Measurements from ENCODE around the gene PAX7. TPM values are rescaled to one million over a fixed set of nuclear protein-coding genes. Genes with fewer than 3 reads are reported as not detected.

PAX7 gene
- total and polyA plus RNA-seq, 2 donors (not counting 1 experiment from before 2014, with no cell fraction given) = not detected

DNA sequence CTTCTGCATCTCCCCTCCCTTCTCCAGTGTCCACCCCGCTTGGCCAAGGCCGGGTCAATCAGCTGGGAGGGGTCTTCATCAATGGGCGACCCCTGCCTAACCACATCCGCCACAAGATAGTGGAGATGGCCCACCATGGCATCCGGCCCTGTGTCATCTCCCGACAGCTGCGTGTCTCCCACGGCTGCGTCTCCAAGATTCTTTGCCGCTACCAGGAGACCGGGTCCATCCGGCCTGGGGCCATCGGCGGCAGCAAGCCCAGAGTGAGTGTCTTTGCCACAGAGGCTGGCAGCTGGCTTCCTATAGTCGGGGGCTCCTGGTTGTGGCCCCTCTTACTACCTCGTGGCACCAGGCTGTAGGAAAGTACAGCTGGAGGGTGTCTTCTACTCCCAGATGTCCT, 3.6 kb downstream of the PAX7 start:
- intact Hi-C loops (cut with micrococcal nuclease) = no loop called here
- Mint-ChIP-seq H3K27me3 (peaks cover 77% of the 10 kb centered on the region), H3K9me3 (ENCODE audit: insufficient read depth) (no peaks in the 10 kb centered on the region), H3K27ac (no peak overlapping the region), H3K4me3 (no peak overlapping the region), H3K4me1 (peaks cover 3% of the 10 kb centered on the region)
- Histone ChIP-seq H3K4me1 (ENCODE audit: control insufficient read depth in 2 of 2, insufficient read depth in 2 of 2, low read length in 2 of 2) (peaks cover 0 to 3% of the 10 kb centered on the region in 2 donors), H3K79me2 (ENCODE audit: control insufficient read depth, insufficient read depth, low read length) (no peaks in the 10 kb centered on the region), H4K20me1 (ENCODE audit: control insufficient read depth, insufficient read depth, low read length, poor library complexity, severe bottlenecking) (no peaks in the 10 kb centered on the region), H3K27me3 (replicated peaks in 1 of 4; ENCODE audit: control extremely low read depth in 1 of 4, control insufficient read depth in 3 of 4, insufficient read depth in 4 of 4, low read length in 3 of 4) (peaks cover 0 to 75% (median 45%) of the 10 kb centered on the region in 4 experiments), H3K9ac (ENCODE audit: low read length) (no peak overlapping the region), H3K4me2 (replicated peaks; ENCODE audit: low read depth, low read length, poor library complexity, severe bottlenecking) (no peak overlapping the region), H3K36me3 (replicated peaks in 1 of 2; ENCODE audit: control extremely low read depth in 1 of 2, control insufficient read depth in 1 of 2, extremely low read depth in 1 of 2, insufficient read depth in 2 of 2, low read length in 1 of 2) (no peaks in the 10 kb centered on the region), H3K4me3 (ENCODE audit: control extremely low read depth in 1 of 5, extremely low read depth in 1 of 5, insufficient read depth in 1 of 5, low read depth in 2 of 5, low read length in 4 of 5) (no peak overlapping the region), H3K27ac (ENCODE audit: low read length in 2 of 2) (no peak overlapping the region), H2AFZ (ENCODE audit: insufficient read depth, low read depth, low read length, poor library complexity, severe bottlenecking) (no peak overlapping the region), H3K9me3 (ENCODE audit: control extremely low read depth in 1 of 3, control insufficient read depth in 2 of 3, insufficient read depth in 1 of 3, low read length in 2 of 3) (peaks cover 0 to 12% (median 0%) of the 10 kb centered on the region in 3 donors)
- POLR2A ChIA-PET = no interaction called here
- ATAC-seq (ENCODE audit: low read depth) (no peak), DNase-seq (no peak)
- TF ChIP-seq CTCF (IDR thresholded peaks at IDR 0.05) (no peak), EZH2 (IDR thresholded peaks at IDR 0.05; ENCODE audit: borderline replicate concordance, insufficient read depth, low read depth, low read length, poor library complexity, severe bottlenecking) (no peak)
- 11% methylated on average over 14 of the region's 16 CpGs for WGBS (ENCODE audit: insufficient coverage)
- CTCF ChIA-PET = no interaction called here

- peaks cover 0 to 3% of the 10 kb centered on the region in 2 donors for H3K4me1 ChIP-seq (ENCODE audit: control insufficient read depth in 2 of 2, insufficient read depth in 2 of 2, low read length in 2 of 2)
- ATAC-seq (ENCODE audit: low read depth) (no peak), DNase-seq (no peak)
- H2AFZ ChIP-seq (ENCODE audit: insufficient read depth, low read depth, low read length, poor library complexity, severe bottlenecking) = no peak overlapping the region
- WGBS (ENCODE audit: insufficient coverage) = 6% methylated on average over 3 of the region's 5 CpGs
- H3K79me2 ChIP-seq (ENCODE audit: control insufficient read depth, insufficient read depth, low read length) = no peaks in the 10 kb centered on the region
- no peak overlapping the region for H3K4me3 ChIP-seq (ENCODE audit: control extremely low read depth in 1 of 5, extremely low read depth in 1 of 5, insufficient read depth in 1 of 5, low read depth in 2 of 5, low read length in 4 of 5)
- CTCF ChIA-PET = no interaction called here
- Mint-ChIP-seq H3K27me3 (peaks cover 80% of the 10 kb centered on the region), H3K4me1 (peaks cover 3% of the 10 kb centered on the region), H3K27ac (no peak overlapping the region), H3K9me3 (ENCODE audit: insufficient read depth) (no peaks in the 10 kb centered on the region), H3K4me3 (no peak overlapping the region)
- H3K9ac ChIP-seq (ENCODE audit: low read length) = no peak overlapping the region
- H3K36me3 ChIP-seq (replicated peaks in 1 of 2; ENCODE audit: control extremely low read depth in 1 of 2, control insufficient read depth in 1 of 2, extremely low read depth in 1 of 2, insufficient read depth in 2 of 2, low read length in 1 of 2) = no peaks in the 10 kb centered on the region
- H3K27me3 ChIP-seq (replicated peaks in 1 of 4; ENCODE audit: control extremely low read depth in 1 of 4, control insufficient read depth in 3 of 4, insufficient read depth in 4 of 4, low read length in 3 of 4) = peaks cover 0 to 74% (median 45%) of the 10 kb centered on the region in 4 experiments
- no peak for TF ChIP-seq CTCF (IDR thresholded peaks at IDR 0.05)
- TF ChIP-seq EZH2 (IDR thresholded peaks at IDR 0.05; ENCODE audit: borderline replicate concordance, insufficient read depth, low read depth, low read length, poor library complexity, severe bottlenecking) = no peak
- intact Hi-C loops (cut with micrococcal nuclease) = no loop called here
- H4K20me1 ChIP-seq (ENCODE audit: control insufficient read depth, insufficient read depth, low read length, poor library complexity, severe bottlenecking) = no peaks in the 10 kb centered on the region
- H3K27ac ChIP-seq (ENCODE audit: low read length in 2 of 2) = no peak overlapping the region
- POLR2A ChIA-PET = no interaction called here
- peaks cover 0 to 9% (median 0%) of the 10 kb centered on the region in 3 donors for H3K9me3 ChIP-seq (ENCODE audit: control extremely low read depth in 1 of 3, control insufficient read depth in 2 of 3, insufficient read depth in 1 of 3, low read length in 2 of 3)
- H3K4me2 ChIP-seq (replicated peaks; ENCODE audit: low read depth, low read length, poor library complexity, severe bottlenecking) = no peak overlapping the region
These were observed 4.5 kb downstream of the PAX7 start for GRCh38 chr1:18635070-18635577.

Data from B cell (primary cell).